ENCODE measurements around the gene TEX11. TPM values are rescaled to one million over a fixed set of nuclear protein-coding genes. Genes with fewer than 3 reads are reported as not detected.
"Not testable (repeated sequence)": the region's sequence is repeated elsewhere in the genome, so short reads cannot be mapped to it uniquely, and the experiment has no call there.

The TEX11 gene
- total RNA-seq, 2 donors from 2014 or later = not detected

- H3K36me3 Mint-ChIP-seq (ENCODE audit: low read depth) = not testable (repeated sequence)
Observed at GRCh38 chrX:70515270-70515669, 393.2 kb downstream of the TEX11 start.

DNA sequence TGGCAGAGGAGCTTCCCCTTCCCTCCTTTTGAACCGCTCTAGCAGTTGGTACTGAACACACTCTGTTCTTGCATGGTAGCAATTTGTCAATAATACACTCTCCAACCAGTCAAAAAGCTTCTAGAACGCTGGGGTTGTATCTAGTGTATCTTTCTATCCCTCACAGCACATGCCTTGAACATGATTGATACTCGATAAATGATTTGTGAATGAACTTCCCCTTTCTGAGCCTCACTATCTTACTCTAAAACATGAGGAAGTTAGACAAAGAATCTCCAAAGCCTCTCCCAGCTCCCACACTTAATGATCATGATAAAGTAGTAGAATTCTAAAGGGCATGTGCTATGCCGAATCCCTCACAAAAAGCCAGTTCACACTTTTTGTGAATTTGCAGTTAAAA, 399.4 kb downstream of the TEX11 start:
- Mint-ChIP-seq H3K27me3 (peaks cover 5% of the 10 kb centered on the region), H3K27ac (peak overlapping the region; percentile 36), H3K4me3 (peak overlapping the region; percentile 44), H3K36me3 (ENCODE audit: low read depth) (no peaks in the 10 kb centered on the region), H3K4me1 (peaks cover 29% of the 10 kb centered on the region), H3K9me3 (peaks cover 6% of the 10 kb centered on the region)
- no peak for ATAC-seq (replicated peaks)

More at GRCh38 chrX:70515270-70515669, 393.2 kb downstream of the TEX11 start:
- H3K4me1 Mint-ChIP-seq; H3K9me3 Mint-ChIP-seq; H3K27me3 Mint-ChIP-seq; ATAC-seq (replicated peaks); H3K27ac Mint-ChIP-seq; H3K4me3 Mint-ChIP-seq: not testable (repeated sequence)

- Mint-ChIP-seq H3K4me3 (peak overlapping the region; percentile 44), H3K27me3 (peaks cover 5% of the 10 kb centered on the region), H3K4me1 (peaks cover 29% of the 10 kb centered on the region), H3K9me3 (peaks cover 6% of the 10 kb centered on the region), H3K27ac (peak overlapping the region; percentile 86), H3K36me3 (ENCODE audit: low read depth) (no peaks in the 10 kb centered on the region)
- ATAC-seq (replicated peaks) = peak; percentile 37
Observed at GRCh38 chrX:70508296-70508911, 400.1 kb downstream of the TEX11 start.

DNA sequence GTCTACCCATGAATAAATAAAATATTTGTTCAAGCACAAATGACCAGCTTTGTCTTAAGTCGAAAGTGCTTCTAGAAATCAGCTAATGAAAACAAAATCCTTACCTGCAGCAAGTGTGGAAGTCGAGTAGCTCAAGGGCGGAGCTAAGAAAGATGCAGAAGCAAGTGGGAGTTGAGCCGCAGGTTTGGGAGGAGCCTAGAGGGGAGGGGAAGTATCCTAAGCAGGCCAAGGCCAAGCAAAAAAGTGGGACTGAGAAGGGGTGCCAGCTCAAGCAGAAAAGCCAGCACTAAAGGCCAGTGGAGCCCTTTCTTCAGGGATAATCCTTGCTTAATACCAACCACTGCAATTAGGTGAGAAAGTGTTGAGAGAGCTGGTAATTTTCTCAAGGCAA, 403.1 kb downstream of the TEX11 start:
- peak overlapping the region; percentile 77 for H3K27ac Mint-ChIP-seq
- ATAC-seq (replicated peaks) = no peak
- H3K4me3 Mint-ChIP-seq = peak overlapping the region; percentile 72
- H3K36me3 Mint-ChIP-seq (ENCODE audit: low read depth) = peaks cover 20% of the 10 kb centered on the region
- peaks cover 29% of the 10 kb centered on the region for H3K4me1 Mint-ChIP-seq
- peaks cover 5% of the 10 kb centered on the region for H3K27me3 Mint-ChIP-seq
- peaks cover 6% of the 10 kb centered on the region for H3K9me3 Mint-ChIP-seq

GRCh38 chrX:70504772-70505450, 403.6 kb downstream of the TEX11 start:
- H3K4me1 Mint-ChIP-seq = peaks cover 29% of the 10 kb centered on the region
- peak overlapping the region; percentile 77 for H3K27ac Mint-ChIP-seq
- peaks cover 23% of the 10 kb centered on the region for H3K36me3 Mint-ChIP-seq (ENCODE audit: low read depth)
- H3K9me3 Mint-ChIP-seq = peaks cover 6% of the 10 kb centered on the region
- H3K4me3 Mint-ChIP-seq = peak overlapping the region; percentile 72
- peaks cover 5% of the 10 kb centered on the region for H3K27me3 Mint-ChIP-seq
- peak; percentile 92 for ATAC-seq (replicated peaks)

DNA sequence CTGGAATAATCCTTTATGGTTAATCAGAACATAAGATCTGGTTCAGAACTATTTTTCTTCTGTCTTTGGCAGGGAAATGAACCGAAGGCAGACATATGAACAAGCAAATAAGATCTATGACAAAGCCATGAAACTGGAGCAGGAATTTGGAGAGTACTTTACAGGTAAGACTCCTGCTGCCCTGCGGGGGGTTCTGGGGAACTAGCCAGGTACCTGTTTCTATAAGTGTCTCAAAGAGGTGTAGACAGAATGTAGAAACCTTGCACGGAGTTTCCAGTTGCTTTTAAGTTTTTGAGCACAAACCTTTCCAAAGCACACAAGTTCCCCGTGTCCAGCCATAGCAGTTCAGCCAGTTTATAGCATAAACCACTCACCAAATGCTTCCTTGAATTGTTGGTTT, 407.7 kb downstream of the TEX11 start:
- H3K27me3 Mint-ChIP-seq = no peaks in the 10 kb centered on the region
- no peak for ATAC-seq (replicated peaks)
- H3K4me1 Mint-ChIP-seq = peaks cover 13% of the 10 kb centered on the region
- H3K9me3 Mint-ChIP-seq = no peaks in the 10 kb centered on the region
- H3K4me3 Mint-ChIP-seq = no peak overlapping the region
- H3K27ac Mint-ChIP-seq = no peak overlapping the region
- peaks cover 42% of the 10 kb centered on the region for H3K36me3 Mint-ChIP-seq (ENCODE audit: low read depth)

DNA sequence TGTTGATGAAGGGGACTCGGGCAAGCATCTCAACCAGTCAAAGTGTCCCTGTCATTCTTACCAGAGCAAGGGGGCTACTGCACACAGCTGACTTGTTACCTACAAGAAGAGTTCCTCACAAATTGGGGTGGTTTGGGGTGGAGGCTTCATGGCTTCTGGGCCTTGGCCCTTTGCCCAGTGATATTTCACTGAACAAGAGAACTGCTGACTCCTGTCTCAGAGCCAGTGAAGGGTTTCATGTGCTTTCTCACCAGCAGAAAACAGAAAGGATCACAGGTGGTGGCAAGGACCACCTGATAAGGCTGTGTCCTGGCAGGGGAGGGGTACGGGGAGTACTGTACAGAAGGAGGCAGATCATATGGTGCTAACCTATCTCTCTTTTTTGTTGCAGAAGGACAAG, 410.4 kb downstream of the TEX11 start:
- Mint-ChIP-seq H3K4me3 (no peak overlapping the region), H3K9me3 (no peaks in the 10 kb centered on the region), H3K27ac (peak overlapping the region; percentile 59), H3K27me3 (no peaks in the 10 kb centered on the region), H3K4me1 (no peaks in the 10 kb centered on the region), H3K36me3 (ENCODE audit: low read depth) (peaks cover 59% of the 10 kb centered on the region)
- no peak for ATAC-seq (replicated peaks)

- H3K36me3 Mint-ChIP-seq (ENCODE audit: low read depth) = peaks cover 59% of the 10 kb centered on the region
- H3K27me3 Mint-ChIP-seq = no peaks in the 10 kb centered on the region
- H3K27ac Mint-ChIP-seq = no peak overlapping the region
- peaks cover 4% of the 10 kb centered on the region for H3K4me1 Mint-ChIP-seq
- no peak for ATAC-seq (replicated peaks)
- H3K9me3 Mint-ChIP-seq = no peaks in the 10 kb centered on the region
- no peak overlapping the region for H3K4me3 Mint-ChIP-seq
Observed at GRCh38 chrX:70497026-70497425, 411.5 kb downstream of the TEX11 start.

GRCh38 chrX:70496491-70496890, 412.0 kb downstream of the TEX11 start:
- no peaks in the 10 kb centered on the region for H3K9me3 Mint-ChIP-seq
- H3K4me1 Mint-ChIP-seq = peaks cover 7% of the 10 kb centered on the region
- no peak overlapping the region for H3K4me3 Mint-ChIP-seq
- peaks cover 64% of the 10 kb centered on the region for H3K36me3 Mint-ChIP-seq (ENCODE audit: low read depth)
- ATAC-seq (replicated peaks) = no peak
- no peak overlapping the region for H3K27ac Mint-ChIP-seq
- H3K27me3 Mint-ChIP-seq = no peaks in the 10 kb centered on the region

DNA sequence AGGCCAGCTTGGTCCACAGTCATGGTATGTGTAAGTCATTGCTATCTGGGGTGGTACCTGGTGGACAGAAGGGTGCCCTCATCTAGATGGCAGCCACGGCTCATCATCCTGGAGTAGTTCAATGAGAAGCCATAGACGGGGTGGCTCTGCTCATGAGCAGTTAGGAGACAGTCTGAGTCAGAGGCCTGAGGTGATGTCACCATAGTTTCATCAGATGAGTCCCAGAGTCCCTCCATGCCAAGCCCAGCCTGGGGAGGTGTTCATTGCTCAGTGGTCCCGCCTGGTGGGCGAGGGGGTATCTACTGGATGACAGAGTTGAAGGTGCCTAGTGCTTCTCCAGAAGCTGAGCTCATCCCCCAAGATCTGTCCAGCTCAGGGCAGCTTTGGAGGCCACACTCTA, 414.1 kb downstream of the TEX11 start:
- peaks cover 7% of the 10 kb centered on the region for H3K4me1 Mint-ChIP-seq
- no peaks in the 10 kb centered on the region for H3K9me3 Mint-ChIP-seq
- H3K27ac Mint-ChIP-seq = no peak overlapping the region
- H3K36me3 Mint-ChIP-seq (ENCODE audit: low read depth) = peaks cover 61% of the 10 kb centered on the region
- ATAC-seq (replicated peaks) = peak; percentile 95
- H3K4me3 Mint-ChIP-seq = no peak overlapping the region
- no peaks in the 10 kb centered on the region for H3K27me3 Mint-ChIP-seq

DNA sequence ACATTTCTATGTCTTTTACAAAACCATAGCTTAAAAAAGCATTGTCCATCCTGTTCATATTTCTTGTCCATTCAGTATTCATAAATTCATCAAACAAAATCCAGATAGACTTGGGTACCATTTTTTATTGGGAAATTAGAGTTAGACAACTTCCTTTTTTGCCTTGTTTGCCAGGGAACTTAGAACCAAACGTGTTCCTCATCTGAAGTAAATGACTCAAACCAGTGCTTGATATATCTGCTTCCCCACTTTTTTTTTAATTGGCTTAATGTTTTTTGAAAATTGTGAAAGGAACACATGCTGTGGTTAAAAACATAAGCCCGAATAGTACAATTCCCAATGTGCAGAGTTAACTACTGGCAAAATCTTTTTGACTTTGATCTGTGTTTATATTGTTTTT, 419.7 kb downstream of the TEX11 start:
- no peaks in the 10 kb centered on the region for H3K9me3 Mint-ChIP-seq
- no peak overlapping the region for H3K27ac Mint-ChIP-seq
- H3K4me1 Mint-ChIP-seq = peaks cover 7% of the 10 kb centered on the region
- H3K36me3 Mint-ChIP-seq (ENCODE audit: low read depth) = peaks cover 70% of the 10 kb centered on the region
- no peak for ATAC-seq (replicated peaks)
- H3K27me3 Mint-ChIP-seq = no peaks in the 10 kb centered on the region
- no peak overlapping the region for H3K4me3 Mint-ChIP-seq

GRCh38 chrX:70485466-70485865, 423.0 kb downstream of the TEX11 start:
- H3K4me1 Mint-ChIP-seq = no peaks in the 10 kb centered on the region
- H3K9me3 Mint-ChIP-seq = no peaks in the 10 kb centered on the region
- no peak overlapping the region for H3K27ac Mint-ChIP-seq
- ATAC-seq (replicated peaks) = no peak
- no peaks in the 10 kb centered on the region for H3K27me3 Mint-ChIP-seq
- peaks cover 47% of the 10 kb centered on the region for H3K36me3 Mint-ChIP-seq (ENCODE audit: low read depth)
- H3K4me3 Mint-ChIP-seq = no peak overlapping the region

- no peak overlapping the region for H3K4me3 Mint-ChIP-seq
- no peak for ATAC-seq (replicated peaks)
Observed at GRCh38 chrX:70482300-70482699, 426.2 kb downstream of the TEX11 start.

DNA sequence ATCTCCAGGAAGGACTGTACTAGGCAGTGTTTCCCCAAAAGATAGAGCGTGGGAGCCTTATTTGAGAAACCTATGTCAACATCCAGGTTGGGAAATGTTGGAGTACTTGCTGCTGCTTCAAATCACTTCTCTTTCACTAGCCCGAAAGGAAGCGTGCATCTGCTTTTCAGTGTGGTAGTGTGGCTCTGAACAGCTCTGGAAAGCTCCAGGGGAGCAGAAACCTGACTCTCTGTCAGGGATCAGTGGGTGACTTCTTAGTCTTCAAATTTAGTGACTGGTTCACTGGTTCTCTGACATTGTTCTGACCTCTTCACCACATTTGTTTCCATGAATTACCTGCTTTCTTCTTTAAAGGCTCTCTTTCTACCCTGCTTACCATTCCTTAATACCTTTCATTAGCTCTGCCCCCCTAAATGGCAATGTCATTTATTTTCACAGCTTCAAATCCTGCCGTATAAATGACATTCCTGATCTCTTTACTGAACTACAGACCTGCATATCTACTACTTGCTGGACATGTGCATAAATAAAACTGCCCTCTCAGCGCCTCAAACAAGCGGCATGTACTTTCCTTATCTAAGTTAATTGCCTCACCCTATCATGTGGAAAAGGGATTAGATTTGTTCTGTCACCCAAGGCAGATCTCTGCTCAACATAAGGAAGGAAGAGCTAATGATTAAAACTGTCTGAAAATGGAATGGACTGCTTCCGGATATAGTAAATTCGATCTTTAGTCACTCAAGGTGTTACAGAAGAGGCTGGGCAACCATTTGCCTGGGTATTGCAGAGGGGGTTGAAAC, 426.8 kb downstream of the TEX11 start:
- no peak overlapping the region for H3K27ac Mint-ChIP-seq
- ATAC-seq (replicated peaks) = no peak

More at GRCh38 chrX:70482300-70482699, 426.2 kb downstream of the TEX11 start:
- no peaks in the 10 kb centered on the region for H3K27me3 Mint-ChIP-seq
- no peak overlapping the region for H3K27ac Mint-ChIP-seq
- H3K9me3 Mint-ChIP-seq = no peaks in the 10 kb centered on the region
- H3K36me3 Mint-ChIP-seq (ENCODE audit: low read depth) = peaks cover 30% of the 10 kb centered on the region
- H3K4me1 Mint-ChIP-seq = no peaks in the 10 kb centered on the region

GRCh38 chrX:70480660-70481018, 427.9 kb downstream of the TEX11 start:
- no peak for ATAC-seq (replicated peaks)
- Mint-ChIP-seq H3K4me1 (peaks cover under 1% of the 10 kb centered on the region), H3K4me3 (no peak overlapping the region), H3K27me3 (no peaks in the 10 kb centered on the region), H3K36me3 (ENCODE audit: low read depth) (peaks cover 14% of the 10 kb centered on the region), H3K9me3 (no peaks in the 10 kb centered on the region), H3K27ac (no peak overlapping the region)

More for the DNA sequence above, 426.8 kb downstream of the TEX11 start:
- Mint-ChIP-seq H3K4me3 (no peak overlapping the region), H3K36me3 (ENCODE audit: low read depth) (peaks cover 24% of the 10 kb centered on the region), H3K4me1 (no peaks in the 10 kb centered on the region), H3K27me3 (no peaks in the 10 kb centered on the region), H3K9me3 (no peaks in the 10 kb centered on the region)

Measured in activated T-helper 17 cell treated with anti-CD3 and anti-CD28 coated beads, Interleukin-2, amount 50 U/mL, for 72 hours (primary cell).